GM21737 (cell line): Measurements from ENCODE around the gene GANAB.
A peak's percentile ranks its signal among the peaks of the same experiment; 100 is the strongest.
"Not testable (repeated sequence)": the region's sequence is repeated elsewhere in the genome, so short reads cannot be mapped to it uniquely, and the experiment has no call there.

Source experiments
- ATAC-seq: cut with Tn5 transposase; IDR thresholded peaks from one replicate; pipeline ENCODE4 v1.9.1; 2021; ENCODE audit warnings: mild to moderate bottlenecking, moderate library complexity; ENCODE audit not compliant: unreplicated experiment

GANAB gene

DNA sequence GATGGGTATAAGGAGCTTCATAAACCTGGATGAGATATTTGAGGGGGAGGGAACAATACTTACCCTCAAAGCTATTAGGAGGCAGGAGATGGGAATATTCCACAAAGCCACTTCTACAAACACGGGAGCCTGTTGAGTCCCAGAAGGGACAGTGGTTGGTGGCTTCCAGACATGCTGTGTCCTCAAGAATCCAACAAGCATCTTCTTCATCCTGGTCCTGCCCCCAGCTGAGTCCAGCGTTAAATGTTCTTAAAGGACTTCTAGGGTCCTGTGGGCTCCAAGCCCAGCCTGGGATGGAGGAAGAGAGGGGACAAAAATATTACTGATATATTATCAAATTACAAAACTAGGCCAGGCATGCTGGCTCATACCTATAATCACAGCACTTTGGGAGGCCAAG is 21.0 kb upstream of the GANAB start:
- no peak for ATAC-seq

DNA sequence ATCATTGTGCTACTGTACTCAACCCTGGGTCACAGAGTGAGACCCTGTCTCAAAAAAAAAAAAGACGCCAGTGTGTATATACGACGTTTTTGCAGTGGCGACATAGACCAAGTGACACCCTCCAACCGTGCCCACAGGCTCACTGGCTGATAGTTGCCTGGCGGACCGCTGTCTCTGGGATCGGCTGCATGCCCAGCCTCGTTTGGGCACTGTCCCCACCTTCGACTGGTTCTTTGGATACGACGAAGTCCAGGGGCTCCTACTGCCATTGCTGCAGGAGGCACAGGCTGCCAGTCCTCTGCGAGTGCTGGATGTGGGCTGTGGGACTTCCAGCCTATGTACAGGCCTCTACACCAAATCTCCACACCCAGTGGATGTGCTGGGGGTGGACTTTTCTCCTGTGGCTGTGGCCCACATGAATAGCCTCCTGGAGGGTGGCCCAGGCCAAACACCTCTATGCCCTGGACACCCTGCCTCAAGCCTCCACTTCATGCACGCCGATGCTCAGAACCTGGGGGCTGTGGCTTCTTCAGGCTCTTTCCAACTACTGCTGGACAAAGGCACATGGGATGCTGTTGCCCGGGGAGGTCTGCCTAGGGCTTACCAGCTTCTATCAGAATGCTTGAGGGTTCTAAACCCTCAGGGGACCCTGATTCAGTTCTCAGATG is 20.0 kb upstream of the GANAB start:
- no peak for ATAC-seq

DNA sequence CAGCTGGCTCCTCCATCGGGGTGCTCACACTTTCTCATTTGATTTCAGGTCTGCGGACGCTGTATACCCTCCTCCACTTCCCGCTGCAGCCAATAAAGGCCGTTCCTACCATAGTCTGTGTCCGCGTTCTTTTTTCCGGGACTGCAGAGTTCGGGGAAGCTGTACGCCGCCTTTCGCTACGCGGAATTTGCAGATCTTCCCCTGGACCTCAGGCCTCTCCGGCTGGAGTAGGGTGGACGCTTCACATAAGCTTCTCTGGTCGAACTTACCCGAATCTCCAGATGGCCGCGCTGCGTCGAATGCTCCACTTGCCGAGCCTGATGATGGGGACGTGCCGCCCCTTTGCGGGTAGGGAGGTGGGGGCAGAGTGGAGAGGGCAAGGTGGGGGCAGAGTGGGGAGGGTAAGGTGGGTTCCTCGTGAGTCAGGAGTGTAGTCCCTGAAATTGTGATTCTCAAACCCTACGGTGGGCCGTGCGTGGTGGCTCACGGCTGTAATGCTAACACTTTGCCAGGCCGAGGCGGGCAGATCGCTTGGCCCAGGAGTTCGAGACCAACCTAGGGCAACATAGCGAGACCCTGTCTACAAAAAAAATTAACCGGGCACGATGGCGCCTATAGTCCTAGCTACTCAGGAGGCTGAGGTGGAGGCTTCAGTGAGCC is 19.3 kb upstream of the GANAB start:
- no peak for ATAC-seq

DNA sequence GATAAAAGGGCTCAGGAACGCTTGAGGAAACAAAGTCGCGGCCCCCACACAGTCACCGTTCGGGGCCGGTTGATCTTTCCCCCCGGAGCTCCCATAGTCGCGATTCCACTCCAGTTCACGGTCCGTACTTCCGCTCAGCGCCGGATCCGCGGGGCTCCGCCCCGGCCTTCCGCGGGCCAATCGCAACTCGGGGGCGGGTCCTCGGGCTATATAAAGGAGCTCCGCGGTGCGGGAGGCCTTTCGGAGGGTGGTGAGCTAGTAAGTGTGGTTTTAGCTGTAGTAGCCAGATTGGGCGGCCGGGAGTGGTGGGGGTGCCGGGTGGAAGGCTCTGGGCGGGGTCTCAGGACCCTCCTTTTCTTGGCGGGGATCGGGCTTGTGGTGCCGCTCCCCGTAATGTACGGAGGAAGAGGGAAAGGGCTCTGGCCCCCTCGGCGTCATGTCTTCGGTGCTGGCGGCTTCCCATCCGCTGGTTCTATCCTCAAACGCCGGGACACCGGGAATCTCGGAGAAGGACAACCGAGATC is 18.7 kb upstream of the GANAB start, which contains the start of the genes C11orf98 and CSKMT:
TSS of gene C11orf98 (minus strand) at position 136 of the 524 bp plus-strand sequence. CDS start at position 95, 41 bp downstream.
TSS of gene CSKMT (plus strand) at position 238 of the 524 bp plus-strand sequence. CDS start 568 bp downstream, outside the sequence.
- peak; percentile 90 for ATAC-seq

DNA sequence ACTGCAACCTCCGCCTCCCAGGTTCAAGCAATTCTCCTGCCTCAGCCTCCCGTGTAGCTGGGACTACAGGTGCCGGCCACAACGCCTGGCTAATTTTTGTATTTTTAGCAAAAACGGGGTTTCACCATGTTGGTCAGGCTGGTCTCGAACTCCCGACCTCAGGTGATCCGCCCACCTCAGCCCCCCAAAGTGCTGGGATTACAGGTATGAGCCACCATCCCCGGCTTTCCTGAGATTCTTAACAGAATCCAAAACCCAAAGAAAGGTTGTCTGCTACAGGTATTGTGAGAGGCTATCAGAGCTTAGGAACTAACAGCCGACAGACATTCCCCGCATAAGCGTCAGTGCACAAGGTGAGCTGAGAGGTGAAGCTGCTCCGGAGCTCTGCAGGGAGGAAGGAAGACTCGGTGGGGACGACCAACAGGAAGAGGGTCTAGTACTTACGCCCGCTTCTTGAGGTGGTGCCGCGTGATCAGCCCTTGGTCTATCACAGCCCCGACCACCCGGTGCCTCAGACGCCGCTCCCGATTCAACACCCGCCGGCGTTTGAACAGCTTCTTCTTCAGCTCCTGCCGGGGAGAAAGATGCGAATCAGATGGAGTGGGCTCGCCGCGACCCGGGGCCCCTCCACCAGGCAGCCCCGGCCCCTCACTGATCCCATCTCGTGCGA is 18.1 kb upstream of the GANAB start:
- peak; percentile 29 for ATAC-seq

DNA sequence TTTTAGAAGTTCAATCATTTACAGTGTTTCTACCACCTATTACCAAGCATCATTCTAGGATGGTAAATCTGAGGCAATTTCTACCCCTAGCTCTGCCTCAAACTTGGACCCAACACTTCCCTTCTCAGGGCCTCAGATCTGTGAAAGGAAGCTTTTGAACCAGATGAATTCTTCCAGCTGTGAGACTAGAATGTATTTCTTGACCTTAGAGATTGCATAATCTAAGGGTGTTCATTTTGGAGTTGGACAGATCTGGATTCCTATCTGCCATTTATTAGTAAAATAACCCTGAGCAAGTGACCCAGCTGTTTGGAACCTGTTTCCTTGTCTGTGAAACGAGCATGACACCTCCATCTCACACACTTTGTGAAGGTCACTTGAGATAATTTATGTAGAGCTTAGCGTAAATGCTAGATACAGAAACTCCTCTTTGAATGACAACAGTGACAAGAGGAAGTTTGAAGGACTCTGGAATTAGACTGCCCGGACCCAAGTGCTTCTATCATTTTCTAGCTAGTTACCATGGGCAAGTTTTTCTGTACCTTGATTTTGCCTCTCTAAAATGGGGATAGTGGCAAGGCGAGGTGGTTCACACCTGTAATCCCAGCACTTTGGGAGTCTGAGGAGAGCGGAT is 10.5 kb upstream of the GANAB start:
- no peak for ATAC-seq

DNA sequence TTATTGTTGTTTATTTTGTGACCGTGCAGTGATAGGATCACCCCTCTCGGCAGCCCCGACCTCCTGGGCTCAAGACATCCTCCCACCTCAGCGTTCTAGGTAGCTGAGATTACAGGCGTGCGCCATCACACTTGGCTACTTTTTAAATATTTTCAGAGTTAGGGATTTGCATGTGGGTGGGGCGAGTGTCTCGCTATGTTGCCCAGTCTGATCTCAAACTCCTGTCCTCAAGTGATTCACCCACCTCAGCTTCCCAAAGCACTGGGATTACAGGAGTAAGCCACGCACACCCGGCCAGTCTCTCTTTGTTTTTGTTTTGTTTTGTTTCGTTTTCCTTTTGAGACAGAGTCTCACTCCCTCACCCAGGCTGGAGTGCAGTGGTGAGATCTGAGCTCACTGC is 7.9 kb upstream of the GANAB start:
- no peak for ATAC-seq

DNA sequence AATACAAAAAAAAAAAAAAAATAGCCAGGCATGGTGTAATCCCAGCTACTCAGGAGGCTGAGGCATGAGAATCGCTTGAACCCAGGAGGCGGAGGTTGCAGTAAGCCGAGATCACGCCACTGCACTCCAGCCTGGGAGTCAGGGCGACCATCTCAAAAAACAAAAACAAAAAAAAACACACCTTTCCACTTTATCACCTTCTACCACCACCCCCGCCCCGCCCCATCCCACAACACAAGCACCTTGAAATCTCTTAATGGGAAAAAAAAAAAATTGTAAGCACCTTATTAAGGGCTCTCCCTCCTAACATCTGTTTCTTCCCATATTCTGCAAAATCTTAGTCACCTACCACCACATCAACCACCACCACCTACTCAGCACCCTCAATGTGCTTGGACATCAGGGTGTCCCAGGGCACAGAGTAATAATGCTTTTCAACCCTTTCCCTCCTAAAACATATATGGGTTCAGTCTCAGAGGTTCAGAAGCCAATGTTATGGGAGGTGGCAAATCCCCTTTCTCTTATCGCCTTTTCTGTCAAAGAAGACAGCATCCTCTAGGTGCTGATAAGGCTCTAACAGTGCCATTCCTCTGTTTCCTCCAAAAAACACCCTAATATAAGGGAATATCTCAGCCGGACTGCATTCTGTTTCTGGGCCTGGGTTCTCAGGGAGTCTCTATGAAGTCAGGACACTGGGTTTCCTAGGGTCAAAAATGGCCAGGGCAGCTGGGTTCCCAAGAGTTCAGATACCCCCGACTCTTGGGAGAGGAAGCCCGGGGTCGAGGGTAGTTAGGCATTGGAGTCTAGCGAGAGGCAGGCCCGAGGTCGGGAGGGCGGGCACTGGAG is 6.0 kb upstream of the GANAB start:
- ATAC-seq, result peak; percentile 15

DNA sequence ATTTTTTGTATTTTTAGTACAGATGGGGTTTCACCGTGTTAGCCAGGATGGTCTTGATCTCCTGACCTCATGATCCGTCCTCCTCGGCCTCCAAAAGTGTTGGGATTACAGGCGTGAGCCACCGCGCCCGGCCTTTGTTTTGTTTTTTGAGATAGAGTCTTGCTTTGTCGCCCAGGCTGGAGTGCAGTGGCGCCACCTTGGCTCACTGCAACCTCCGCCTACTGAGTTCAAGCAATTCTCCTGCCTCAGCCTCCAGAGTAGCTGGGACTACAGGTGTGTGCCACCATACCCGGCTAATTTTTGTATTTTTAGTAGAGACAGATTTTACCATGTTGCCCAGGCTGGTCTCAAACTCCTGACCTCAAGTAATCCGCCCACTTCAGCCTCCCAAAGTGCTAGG is 3.9 kb upstream of the GANAB start:
- not testable (repeated sequence) for ATAC-seq

DNA sequence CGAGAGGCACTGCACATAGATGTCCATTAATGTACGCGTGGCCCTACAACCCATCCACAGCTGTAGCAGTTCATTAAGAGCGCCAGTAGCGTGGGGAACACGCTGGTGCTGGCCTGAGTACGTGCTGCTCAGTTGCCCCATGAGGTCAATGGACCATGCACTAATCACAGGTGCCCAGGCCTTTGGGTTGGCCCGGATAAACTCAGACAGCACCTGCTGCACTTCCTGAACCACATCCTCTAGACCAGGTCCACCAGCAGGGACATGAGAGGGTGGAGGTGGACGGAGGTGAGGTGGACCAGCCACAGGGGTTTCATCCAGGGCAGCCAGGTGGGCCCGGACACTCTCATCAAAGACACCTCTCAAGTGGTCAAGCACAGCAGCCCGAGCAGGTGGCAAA is 3.1 kb upstream of the GANAB start:
- ATAC-seq, result no peak

DNA sequence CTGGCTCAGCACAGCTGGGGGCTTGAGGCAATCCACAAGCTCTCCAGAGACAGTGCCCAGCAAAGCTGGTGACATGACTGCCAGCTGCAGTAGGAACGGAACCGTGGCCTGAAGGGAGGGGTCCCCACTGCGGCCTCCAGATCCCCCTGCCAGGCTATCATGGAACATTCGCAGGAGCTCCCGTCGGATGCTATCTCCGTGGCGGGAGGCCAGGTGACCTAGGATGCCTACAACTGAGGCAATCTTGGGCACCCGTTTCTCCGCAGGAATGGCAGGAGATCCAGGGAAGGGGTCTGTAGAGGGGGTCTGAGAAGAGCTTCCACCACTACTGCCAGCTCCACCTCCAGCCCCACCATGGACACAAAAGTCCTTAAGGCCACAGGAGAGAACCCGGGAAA is 2.6 kb upstream of the GANAB start:
- no peak for ATAC-seq

DNA sequence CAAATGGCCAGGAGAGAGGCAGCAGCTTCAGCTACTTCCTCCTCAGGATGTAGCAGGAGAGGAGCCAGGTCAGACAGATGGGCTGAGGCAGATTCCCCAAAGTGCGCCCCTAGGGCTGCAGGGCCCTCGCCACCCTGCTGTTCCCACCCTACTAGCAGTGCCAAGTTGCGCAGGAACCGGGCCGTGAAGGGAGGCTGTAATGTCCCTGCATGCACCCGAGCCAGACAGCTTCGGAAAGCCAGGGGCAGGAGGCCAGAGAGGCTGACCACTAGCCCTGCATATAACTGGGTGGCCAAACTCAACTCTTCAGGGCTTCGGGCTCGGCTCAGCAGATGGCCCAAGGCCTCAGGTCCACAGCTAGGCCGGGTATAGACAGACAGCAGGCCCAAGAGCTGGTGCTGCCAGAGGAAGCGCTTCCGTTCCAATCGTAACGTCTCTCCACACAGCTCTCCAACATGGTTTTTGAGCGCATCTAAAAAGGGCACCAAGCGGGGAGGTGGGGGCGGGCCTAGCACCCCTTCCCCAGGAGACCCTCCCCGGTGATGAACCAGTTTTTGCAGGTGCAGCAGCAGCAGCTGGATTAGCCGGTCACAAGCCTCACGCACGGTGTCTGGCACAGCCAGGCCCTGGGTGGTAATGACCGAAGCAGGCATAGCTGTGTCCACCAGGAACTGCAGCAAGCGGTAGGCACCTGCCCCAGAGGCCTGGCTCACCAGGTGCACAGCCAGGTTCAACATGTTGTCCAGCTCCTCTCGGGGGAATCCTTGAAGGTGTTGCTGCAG is 2.0 kb upstream of the GANAB start:
- no peak for ATAC-seq

DNA sequence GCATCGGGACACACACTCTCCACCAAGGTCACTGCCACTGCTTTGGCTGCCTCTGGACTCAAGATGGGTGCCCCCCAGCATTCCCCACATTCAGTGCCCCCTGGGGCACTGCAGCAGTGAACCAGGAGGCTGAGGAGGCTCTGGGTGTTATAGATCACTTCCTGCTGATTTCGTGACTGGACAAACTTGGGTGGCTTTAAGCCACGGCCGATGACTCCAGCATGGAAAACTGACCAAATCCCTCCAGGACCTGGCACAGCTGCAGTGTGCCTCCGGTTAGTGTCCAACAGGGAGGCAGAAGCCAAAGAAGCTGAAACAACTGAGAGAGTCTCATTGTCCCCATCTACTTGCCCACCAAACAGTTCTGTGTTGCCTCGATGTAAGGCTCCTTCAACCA is 1.2 kb upstream of the GANAB start:
- no peak for ATAC-seq

DNA sequence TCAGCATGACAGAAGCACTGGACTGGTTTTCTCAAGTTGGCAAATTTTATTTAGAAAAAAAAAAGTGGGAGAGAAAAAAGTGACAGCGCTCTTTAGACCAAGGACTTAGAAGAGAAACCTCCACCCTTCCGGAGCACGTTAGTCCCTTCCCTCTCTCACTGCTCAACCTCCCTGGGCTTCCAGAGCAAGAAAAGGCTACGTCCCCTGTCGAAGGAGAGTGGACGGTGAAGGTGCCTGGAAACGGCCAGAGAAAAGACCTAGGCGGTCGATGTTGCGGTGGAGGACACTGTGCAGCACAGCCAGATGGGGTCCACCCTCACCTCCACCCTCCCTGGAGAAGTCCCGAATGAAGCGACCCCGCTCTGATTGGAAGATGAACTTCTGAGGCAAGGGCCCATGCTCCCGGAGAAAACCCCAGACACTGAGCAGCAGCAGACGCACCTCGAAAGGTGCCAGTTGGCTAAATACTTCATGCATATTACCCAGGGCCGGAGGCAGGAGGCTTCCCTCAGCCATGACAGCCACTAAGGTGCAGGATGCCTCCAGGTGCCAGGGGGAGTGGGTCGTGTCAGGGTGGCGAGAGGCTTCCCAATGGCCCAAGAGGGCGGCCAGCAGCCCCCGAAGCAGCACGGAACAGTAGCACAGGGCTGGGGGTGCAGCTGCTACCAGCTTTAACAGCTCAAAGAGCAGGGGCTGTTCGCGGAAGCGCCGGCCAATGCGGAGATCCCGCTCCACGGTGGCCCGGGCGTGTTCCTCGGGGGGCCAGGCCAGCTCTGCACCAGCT is 604 bp upstream of the GANAB start:
- ATAC-seq, result no peak

DNA sequence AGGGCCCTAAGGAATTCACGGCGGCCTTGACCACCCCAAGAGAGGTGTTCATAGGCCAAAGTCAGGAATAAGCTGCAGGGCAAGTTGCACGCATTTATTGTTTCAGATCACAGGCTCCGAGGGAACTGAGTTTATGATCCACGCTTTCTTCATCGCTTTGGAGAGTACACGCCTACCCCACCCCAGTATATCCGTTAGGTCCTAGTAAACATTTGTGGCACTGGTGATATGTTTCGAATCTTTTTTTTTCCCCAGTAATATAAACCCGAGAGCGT is 805 bp downstream of the GANAB start:
- ATAC-seq, result no peak

DNA sequence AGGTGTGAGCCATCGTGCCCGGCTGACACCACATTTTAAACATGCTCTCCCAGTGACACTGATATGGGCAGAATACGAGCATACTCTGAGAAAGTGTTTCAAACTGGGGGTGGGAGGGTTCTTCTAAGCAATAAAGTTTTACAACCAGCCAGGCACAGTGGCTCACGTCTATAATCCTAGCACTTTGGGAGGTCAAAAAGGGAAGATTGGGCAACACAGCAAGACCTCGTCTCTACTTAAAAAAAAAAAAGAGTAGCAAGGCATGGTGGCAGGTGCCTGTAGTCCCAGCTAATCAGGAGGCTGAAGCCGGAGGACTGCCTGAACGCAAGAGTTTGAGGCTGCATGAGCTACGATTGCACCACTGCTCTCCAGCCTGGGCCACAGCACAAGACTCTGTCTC is 2.2 kb downstream of the GANAB start:
- ATAC-seq, result no peak

DNA sequence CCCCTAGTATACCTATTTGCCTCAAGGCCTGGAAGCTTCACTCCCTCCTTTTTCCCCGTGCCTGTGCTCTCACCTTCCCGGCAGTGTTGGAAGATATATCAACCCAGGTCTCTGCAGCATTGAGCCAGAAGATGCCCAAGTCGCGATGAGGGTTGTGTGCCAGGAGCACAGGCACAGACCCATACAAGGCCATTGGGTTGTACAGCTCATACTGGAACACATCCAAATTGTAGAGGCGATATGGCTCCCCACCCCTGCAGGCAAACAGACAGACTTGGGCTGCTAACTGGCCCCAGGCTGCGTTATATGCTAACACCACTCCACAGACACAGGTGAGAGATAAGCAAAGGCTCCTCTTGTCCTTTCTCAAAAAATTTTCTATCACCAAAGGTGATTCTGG is 13.9 kb downstream of the GANAB start:
- ATAC-seq, result no peak

DNA sequence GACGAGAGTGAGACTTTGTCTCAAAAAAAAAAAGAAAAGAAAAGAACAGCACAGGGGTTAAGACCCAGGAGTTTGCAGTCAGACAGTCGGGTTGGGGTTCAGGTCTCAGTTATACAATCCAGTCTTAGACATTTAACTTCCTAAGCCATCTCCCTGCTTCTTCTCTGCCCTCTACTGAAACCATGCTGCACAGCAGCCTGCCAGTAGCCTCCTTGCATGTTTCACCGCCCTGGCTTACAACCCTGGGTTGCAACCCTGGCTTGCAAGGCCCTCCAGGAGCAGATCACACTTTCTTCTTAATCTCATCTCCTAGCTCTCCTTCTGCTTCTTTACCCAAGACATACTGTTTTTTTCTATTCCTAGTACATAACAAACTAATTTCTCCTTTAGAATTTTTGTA is 18.7 kb downstream of the GANAB start:
- no peak for ATAC-seq

DNA sequence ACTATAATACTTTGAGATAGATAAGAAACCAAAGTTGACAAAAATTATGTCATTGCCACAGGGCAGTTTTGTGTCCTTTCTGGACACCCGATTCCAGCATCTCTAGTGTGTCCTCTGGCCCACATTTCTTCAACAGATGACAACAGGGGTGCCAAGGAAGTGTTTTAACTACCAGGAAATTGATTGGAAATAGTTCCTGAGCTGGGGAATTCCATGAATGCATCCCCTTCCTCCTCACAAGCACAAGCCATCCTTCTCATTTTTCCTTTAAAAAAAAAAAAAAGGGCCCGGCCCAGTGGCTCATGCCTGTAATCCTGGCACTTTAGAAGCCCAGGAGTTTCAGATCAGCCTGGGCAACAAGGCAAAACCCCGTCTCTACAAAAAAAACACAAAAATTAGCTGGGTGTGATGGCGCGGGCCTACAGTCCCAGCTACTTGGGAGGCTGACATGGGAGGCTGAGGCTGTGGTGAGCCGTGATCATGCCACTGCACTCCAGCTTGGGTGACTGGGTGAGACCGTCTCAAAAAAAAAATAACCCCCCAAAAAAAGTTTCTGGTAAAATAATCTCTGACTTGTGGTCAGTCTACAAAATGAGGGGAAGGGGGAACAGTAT is 23.8 kb downstream of the GANAB start:
- ATAC-seq, result no peak
